ENCODE data around the gene OLFM2.
A peak's percentile ranks its signal among the peaks of the same experiment; 100 is the strongest.
"Not testable (repeated sequence)": the region's sequence is repeated elsewhere in the genome, so short reads cannot be mapped to it uniquely, and the experiment has no call there.

OLFM2 gene

DNA sequence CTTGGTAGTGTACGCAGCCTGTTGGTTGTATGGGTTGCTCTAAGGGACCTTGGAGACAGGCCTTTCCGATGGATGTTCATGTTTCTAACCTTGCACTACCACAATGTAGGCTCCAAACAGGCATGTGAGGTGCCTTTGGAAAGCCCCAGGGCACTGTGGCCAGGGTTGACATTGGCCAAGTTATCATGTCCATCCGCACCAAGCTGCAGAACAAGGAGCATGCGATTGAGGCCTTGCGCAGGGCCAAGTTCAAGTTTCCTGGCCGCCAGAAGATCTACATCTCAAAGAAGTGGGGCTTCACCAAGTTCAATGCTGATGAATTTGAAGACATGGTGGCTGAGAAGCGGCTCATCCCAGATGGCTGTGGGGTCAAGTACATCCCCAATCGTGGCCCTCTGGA lies 116.3 kb downstream of the OLFM2 start:
- H3K27me3 Mint-ChIP-seq; H3K36me3 Mint-ChIP-seq; H3K9me3 Mint-ChIP-seq (ENCODE audit: low read depth); H3K27ac Mint-ChIP-seq: not testable (repeated sequence)
- Mint-ChIP-seq H3K4me3 (peak overlapping the region; percentile 89), H3K4me1 (ENCODE audit: low read depth) (peaks cover 24% of the 10 kb centered on the region)

DNA sequence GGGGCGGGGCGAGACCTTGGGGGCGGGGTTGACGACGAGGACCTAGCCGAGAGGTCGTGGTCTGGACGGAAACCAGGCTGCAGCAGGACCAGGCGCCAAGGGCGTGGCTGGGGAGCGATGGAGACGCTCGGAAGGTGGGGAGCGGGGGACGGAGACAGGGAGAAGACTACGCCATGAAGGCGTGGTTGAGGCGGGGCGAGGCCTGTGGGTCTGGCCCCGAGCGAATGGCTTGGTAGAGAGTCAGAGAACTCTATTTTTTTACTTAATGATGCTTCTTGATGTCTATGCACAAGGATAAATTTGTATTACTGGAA lies 116.8 kb downstream of the OLFM2 start:
- Mint-ChIP-seq H3K9me3 (ENCODE audit: low read depth) (no peaks in the 10 kb centered on the region), H3K27ac (peak overlapping the region; percentile 83), H3K4me1 (ENCODE audit: low read depth) (peaks cover 26% of the 10 kb centered on the region), H3K4me3 (peak overlapping the region; percentile 89), H3K36me3 (peaks cover 8% of the 10 kb centered on the region), H3K27me3 (no peaks in the 10 kb centered on the region)

DNA sequence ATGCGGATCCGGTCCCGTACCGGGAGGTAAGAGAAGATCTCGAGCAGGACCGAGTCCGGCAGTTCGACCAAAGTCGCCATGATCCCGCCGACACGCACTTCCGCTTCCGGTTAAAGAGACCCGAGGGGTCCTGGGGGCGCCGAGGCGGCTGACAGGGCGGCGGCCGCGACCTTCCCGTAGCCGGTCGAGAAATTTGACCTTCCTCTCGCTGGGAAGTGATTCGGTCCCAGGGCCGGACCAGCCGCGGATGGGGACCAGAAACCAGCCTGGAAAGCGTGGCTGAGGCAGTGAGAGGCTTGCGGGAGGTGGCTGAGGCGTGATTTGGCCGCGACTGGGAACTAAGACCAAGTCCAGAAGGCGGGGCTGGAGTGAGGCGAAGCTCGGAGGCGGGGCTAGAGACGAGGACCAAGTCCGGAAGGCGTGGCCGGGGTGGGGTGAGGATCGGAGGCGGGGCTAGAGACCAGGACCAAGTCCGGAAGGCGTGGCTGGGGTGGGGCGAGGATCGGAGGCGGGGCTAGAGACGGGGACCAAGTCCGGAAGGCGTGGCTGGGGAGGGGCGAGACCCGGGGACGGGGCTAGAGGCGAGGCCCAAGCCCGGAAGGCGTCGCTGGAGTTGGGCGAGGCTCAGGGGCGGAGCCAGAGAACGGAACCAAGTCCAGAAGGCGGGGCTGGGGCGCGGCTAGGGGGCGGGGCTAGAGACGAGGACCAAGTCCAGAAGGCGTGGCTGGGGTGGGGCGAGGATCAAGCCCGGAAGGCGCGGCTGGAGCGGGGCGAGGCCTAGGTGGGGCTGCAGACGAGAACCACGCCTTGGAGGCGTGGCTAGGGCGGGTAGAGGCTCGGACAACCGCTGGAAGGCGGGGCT lies 117.3 kb downstream of the OLFM2 start, which contains the start of gene FBXL12:
Gene FBXL12 (minus strand): TSS at position 346 of the 862 bp plus-strand sequence. CDS start 266 bp downstream, at position 80.
- H3K9me3 Mint-ChIP-seq (ENCODE audit: low read depth): no peaks in the 10 kb centered on the region
- H3K4me1 Mint-ChIP-seq (ENCODE audit: low read depth): peaks cover 26% of the 10 kb centered on the region
- H3K36me3 Mint-ChIP-seq: peaks cover 9% of the 10 kb centered on the region
- H3K27me3 Mint-ChIP-seq: no peaks in the 10 kb centered on the region
- H3K4me3 Mint-ChIP-seq: peak within 1 kb of the TSS; percentile 89
- peak within 1 kb of the TSS; percentile 83 for H3K27ac Mint-ChIP-seq

DNA sequence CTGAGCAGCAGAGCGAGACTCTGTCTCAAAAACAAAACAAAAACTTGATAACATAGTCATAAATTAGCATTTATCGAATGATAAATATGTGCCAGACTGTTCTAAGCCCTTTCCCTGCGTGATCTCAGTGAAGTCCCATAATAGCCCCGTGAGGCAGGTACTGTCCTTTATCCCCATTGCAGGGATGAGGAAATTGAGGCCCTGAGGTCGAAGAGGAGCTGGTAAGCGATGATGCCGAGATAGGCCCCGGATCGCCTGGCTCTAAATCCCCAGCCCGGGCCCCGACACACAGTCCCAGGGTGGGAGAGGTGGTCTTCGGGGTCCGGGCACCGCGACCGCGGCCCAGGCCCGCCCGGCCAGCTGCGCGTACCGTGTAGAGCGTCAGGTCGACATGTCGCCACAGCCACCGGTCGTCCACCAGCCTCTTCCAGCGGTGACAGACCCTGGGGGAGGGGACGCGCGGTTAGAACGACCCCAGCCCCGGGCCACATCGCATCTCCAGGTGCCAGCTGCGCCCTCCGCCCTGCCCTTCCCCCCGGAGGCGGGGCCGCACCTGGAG lies 118.1 kb downstream of the OLFM2 start:
- Mint-ChIP-seq H3K27me3 (no peaks in the 10 kb centered on the region), H3K9me3 (ENCODE audit: low read depth) (no peaks in the 10 kb centered on the region), H3K27ac (peak overlapping the region; percentile 83), H3K4me1 (ENCODE audit: low read depth) (peaks cover 28% of the 10 kb centered on the region), H3K4me3 (peak overlapping the region; percentile 89), H3K36me3 (peaks cover 11% of the 10 kb centered on the region)

DNA sequence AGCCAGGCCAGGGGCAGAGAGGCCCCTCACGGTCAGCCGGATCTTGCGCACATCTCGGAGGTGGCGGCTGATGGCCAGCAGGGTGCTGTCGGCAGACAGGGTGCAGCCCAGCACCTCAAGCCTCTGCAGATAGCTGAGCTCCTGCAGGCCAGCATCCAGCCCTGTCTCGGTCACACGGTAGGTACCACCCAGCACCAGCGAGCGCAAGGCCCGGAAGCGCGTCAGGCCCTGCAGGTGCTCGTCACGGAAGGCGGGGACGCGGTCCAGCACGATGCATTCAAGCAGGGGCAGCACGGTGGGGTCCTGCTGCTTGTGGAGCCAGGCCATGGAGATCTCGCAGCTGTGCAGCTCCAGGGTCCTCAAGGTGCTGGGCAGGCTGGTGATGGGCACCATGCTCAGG lies 125.2 kb downstream of the OLFM2 start:
- Mint-ChIP-seq H3K27ac (no peak overlapping the region), H3K9me3 (ENCODE audit: low read depth) (no peaks in the 10 kb centered on the region), H3K4me3 (no peak overlapping the region), H3K36me3 (peaks cover 13% of the 10 kb centered on the region), H3K27me3 (no peaks in the 10 kb centered on the region), H3K4me1 (ENCODE audit: low read depth) (peaks cover 35% of the 10 kb centered on the region)

DNA sequence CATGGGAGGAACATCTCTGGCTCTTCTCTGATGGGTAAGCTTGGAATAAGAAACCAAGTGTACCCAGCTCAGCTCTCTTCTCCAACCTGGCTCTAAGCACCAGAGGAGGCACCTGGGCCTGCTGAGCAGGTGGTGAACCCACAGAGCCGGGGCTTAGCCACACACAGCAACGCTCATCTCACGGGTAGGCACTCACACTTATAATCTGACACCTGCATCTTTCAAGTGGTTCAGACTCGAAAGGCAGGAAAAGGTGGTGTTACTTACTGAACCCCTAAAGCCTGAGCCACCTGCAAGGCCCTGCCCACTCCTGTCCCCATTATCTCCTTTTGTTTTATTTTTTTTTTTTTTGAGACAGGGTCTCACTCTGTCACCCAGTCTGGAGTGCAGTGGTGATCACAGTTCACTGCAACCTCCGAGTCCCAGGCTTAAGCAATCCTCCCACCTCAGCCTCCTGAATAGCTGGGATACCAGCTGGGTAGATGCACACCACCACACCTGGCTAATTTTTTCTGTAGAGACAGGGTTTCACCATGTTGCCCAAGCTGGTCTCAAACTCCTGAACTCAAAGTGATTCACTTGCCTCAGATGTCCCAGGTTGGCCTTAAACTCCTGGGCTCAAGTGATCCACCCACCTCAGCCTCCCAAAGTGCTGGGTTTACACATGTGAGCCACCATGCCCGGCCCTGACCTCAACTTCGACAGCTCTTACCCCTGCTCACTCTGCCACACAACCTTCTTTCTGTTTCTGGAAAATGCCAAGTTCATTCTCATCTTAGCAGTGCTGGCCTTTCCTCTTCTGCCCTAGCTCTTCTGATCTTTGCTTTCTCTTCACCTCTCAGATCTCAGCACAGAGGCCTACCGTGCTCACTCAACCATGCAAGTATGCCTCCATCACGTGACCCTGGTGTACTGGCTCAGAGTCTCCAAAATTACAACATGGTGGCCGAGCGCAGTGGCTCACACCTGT lies 127.2 kb downstream of the OLFM2 start:
- peak overlapping the region; percentile 94 for H3K27ac Mint-ChIP-seq
- peaks cover 37% of the 10 kb centered on the region for H3K4me1 Mint-ChIP-seq (ENCODE audit: low read depth)
- H3K9me3 Mint-ChIP-seq (ENCODE audit: low read depth): no peaks in the 10 kb centered on the region
- H3K4me3 Mint-ChIP-seq: peak overlapping the region; percentile 52
- H3K36me3 Mint-ChIP-seq: peaks cover 9% of the 10 kb centered on the region
- no peaks in the 10 kb centered on the region for H3K27me3 Mint-ChIP-seq

DNA sequence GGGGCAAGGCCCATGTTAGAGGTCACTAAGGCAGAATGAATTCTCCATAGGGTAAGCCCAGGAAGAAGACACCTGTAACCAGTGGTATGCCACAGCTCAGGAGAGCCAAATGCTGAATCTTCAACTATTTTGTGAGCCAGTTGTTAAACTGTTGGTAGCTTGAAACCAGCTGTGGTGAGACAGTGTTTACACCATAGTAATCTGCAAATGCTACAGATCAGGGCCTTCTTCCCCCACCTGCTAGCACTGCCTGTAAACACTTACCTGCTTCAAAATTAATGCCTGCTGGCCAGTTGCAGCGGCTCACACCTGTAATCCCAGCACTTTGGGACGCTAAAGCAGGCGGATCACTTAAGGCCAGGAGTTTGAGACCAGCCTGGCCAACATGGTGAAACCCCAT lies 129.5 kb downstream of the OLFM2 start:
- H3K4me1 Mint-ChIP-seq (ENCODE audit: low read depth): peaks cover 34% of the 10 kb centered on the region
- peak overlapping the region; percentile 81 for H3K27ac Mint-ChIP-seq
- H3K36me3 Mint-ChIP-seq: peaks cover 6% of the 10 kb centered on the region
- H3K4me3 Mint-ChIP-seq: no peak overlapping the region
- no peaks in the 10 kb centered on the region for H3K9me3 Mint-ChIP-seq (ENCODE audit: low read depth)
- no peaks in the 10 kb centered on the region for H3K27me3 Mint-ChIP-seq

All from activated naive CD8-positive, alpha-beta T cell (primary cell).